GM12801 (cell line): Measurements from ENCODE around the gene BAIAP2L2.

Experiments
- TF ChIP-seq, protein P1 (sequence below): IDR thresholded peaks from one replicate; pipeline ENCODE4 v1.5.1; 2011; ENCODE audit warnings: control low read depth; ENCODE audit not compliant: insufficient read length; ENCODE audit errors: extremely low read depth

BAIAP2L2 gene

DNA sequence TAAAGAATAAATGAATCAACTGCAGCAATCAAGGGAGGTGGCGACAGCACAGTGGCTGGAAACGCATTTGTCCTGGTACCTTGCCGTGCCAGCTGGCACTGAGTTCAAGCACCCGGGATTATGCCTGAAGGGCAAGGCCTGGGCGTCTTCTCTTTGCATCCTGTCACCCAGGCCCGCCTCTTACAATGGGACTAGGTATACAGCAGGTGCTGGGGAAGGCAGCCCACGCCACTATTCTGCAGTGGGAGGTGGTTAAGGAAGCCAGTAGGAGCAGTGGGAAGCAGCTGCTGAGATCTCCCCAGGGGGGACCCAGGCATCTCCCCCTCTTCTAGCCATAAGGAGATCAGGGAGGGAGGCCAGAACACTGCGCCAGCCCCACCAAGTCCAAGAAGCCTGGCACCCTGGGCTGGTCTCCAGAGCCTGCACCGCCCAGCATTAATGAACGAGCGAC lies 15.3 kb upstream of the BAIAP2L2 start:
- TF ChIP-seq, protein P1, sequence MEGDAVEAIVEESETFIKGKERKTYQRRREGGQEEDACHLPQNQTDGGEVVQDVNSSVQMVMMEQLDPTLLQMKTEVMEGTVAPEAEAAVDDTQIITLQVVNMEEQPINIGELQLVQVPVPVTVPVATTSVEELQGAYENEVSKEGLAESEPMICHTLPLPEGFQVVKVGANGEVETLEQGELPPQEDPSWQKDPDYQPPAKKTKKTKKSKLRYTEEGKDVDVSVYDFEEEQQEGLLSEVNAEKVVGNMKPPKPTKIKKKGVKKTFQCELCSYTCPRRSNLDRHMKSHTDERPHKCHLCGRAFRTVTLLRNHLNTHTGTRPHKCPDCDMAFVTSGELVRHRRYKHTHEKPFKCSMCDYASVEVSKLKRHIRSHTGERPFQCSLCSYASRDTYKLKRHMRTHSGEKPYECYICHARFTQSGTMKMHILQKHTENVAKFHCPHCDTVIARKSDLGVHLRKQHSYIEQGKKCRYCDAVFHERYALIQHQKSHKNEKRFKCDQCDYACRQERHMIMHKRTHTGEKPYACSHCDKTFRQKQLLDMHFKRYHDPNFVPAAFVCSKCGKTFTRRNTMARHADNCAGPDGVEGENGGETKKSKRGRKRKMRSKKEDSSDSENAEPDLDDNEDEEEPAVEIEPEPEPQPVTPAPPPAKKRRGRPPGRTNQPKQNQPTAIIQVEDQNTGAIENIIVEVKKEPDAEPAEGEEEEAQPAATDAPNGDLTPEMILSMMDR = no peak

DNA sequence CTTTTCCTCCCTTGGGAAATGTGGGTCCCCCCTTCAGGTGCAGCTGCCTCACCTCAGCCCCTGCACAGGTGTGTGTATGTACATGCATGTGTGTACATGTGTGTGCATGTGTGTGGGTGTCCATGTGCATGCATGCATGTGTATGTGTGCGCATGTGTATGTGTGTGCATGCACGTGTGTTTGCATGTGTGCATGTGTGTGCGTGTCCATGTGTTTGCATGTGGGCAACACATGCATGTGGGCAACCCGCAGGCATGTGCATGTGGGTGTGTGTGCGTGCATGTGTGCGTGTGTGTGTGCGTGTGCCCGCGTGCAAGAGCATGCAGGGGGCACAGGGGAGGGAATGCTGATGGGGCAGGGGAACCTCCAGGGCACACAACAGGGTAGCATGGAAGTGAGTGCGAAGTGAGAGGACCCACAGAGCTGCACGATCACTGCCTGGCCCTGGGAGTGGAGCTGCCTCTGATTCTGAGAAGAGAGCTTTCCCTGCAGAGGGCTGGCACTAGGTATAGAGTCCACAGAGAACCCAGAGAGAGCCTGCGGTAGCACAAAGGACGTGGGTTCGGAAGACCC lies 14.6 kb upstream of the BAIAP2L2 start:
- TF ChIP-seq, protein P1 = no peak

DNA sequence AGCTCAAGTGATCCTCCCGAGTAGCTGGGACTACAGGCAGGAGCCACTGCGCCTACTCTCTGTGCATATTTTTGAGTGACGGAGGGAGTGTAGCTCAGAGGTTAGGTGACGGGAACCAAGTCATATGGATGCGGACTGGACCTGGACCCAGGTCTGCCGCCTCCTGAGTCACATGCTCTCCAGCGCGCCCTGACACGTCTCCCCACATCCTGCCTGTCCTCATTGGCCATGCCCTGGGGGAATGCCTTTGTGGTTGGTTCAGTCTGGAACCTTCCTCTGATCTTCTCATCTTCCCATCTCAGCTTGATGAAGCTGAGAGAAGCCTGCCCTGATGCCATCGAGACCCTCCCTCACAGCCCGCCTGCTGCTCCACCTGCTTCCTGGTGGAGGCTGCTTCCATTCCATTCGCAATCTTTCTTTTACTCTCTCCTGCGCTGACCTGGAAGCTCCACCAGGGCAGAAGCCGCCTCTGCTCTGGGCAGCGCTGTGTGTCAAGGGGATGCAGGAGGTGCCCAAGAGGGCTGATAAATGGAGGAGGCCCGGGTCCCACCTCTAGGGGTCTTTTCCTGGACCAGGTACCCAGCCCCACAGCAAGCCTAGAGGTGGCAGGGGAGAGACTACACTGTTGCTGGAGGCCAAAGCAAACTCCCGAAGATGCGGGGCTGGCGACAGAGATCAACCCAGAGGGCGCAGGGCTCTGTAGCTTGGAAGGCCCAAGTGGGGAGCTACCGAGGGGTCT lies 13.9 kb upstream of the BAIAP2L2 start:
- TF ChIP-seq, protein P1 = no peak

DNA sequence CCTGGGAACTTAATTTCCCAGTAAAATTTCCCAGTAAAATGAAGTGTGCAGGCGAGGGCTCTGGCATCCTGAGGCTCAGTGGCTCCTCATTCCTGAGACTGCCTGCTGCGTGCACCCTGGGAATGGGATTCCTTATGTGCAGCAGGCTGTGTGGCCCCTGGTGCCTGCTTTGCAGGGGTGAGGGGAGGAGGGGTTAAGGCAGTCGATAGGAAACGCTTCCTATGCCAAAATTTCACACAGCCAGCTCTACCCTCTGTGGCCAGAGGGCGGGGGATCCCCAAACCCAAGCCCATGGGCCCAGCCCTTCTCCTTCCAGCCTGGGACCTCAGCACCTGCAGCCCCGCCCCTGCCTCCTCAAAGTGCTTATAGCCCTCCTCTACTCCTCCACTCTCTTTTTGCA lies 12.1 kb upstream of the BAIAP2L2 start:
- TF ChIP-seq, protein P1 = no peak

DNA sequence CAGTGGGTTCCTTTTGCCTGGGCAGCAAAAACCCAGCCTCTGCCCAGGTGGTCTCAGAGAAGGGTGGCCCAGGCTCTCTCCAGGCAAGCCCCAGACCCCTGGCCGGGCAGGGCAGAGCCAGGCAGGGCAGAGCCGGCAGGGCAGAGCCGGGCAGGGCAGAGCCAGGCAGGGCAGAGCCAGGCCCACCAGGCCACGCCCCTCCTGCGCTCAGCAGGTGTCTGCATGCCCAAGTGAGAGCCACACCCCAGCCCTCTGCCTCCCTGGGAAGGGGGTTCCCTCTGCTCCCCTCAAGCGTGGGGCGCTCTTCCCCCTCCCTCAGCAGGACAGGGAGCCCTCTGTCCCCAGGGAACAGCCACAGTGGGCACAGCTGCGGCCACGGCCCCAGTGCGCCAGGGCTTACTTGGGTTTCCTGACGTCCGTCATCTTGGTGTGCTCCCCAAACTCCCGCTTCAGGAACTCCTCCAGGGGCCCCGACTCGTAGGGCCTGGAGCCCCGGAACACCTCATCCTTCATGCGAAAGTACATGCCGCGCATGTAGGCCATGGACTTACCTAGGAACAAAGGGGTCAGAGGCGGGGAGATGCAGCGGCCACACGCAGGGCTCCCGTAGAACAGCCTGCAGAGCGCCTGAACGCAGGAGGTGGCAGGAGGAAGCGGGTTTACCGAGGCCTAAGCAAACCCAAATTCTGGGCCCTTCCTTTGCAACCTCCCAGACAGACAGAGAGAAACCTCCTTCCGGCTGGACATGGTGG lies 10.1 kb upstream of the BAIAP2L2 start:
- TF ChIP-seq, protein P1 = no peak

DNA sequence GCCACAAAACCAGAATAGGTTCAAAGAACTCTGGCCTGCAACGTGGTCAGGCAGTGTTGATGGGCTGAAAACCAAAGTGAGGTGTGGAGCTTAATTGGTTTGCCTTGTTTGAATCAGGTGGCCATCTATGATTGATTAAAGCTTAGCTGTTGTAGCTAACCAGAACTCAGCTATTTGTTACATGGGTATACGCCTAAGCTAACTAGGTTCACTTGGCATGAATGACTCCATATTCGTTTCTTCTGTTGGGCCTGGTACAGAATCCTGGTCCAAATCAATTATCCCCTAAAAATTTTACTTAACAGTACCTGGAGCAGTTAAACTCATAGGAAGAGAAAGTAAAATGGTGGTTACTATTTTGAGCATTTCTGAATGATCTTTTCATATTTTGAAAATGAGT lies 7.7 kb upstream of the BAIAP2L2 start:
- TF ChIP-seq, protein P1 = no peak

DNA sequence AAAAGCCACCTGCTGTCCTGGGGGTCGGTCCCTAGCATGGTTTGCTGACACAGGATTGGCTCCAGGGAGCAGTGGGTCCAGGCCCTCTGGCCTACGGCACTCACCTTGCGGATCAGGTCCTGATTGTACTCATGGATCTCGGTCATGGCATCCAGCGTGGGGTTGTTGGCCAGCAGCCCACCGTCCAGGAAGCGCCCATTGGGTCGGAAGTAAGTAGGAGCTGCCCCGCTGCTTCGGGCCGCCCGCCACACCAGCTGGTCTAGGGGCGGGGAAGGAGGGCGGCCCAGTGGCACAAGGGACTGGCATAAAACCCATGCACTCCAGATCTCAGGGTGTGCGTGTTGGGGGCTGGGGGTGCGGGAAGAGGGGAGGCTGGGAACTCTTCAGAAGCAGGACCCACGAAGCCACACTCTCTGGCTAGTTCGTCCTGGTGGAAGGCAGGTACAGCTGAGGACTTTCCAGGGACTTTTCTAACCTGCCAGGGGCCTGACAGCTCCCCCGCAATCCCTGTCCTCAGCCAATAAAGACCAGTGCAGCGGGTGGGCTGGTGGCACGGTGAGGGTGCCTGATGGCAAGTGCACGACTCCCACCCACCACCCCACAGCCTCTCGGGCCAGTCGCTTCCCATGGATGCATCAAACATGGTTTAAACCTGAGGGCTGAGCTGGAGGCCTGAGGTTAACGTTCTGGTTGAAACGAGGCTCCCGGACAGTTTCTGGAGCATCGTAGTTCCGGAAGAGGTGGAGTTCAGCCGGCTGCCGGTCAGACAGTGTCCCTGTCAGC lies 5.1 kb upstream of the BAIAP2L2 start:
- TF ChIP-seq, protein P1 = no peak
